H1 (cell line): ENCODE results near the gene OR4M1. TPM values are rescaled to one million over a fixed set of nuclear protein-coding genes. Genes with fewer than 3 reads are reported as not detected.
"Not testable (repeated sequence)": the region's sequence is repeated elsewhere in the genome, so short reads cannot be mapped to it uniquely, and the experiment has no call there.

Source experiments
- CTCF ChIA-PET: fragments of 300-600 bp; sonication (Branson Sonifier 250); formaldehyde crosslinking; loops from one replicate; lab custom pipeline; 2021; ENCODE audit not compliant: partially characterized antibody; lab: Charles Lee
- POLR2A ChIA-PET: fragments of 300-600 bp; sonication (Branson Sonifier 250); formaldehyde crosslinking; loops from one replicate; lab custom pipeline; 2021; ENCODE audit warnings: inconsistent platforms; ENCODE audit not compliant: partially characterized antibody; lab: Charles Lee
- DNase-seq, 2 experiments: peaks; one replicate each; pipeline versions ENCODE4 v3.0.0 to v3.0.0-alpha.2; 2010 to 2022; ENCODE audit warnings: low spot score in 2 of 2, low read depth in 1 of 2, mixed read lengths in 1 of 2
- FAIRE-seq: peaks from 2 replicates; lab custom pipeline; 2011; peaks lifted over from hg19 to GRCh38; lab: Jason Lieb, UNC
- H2AFZ ChIP-seq: 2 replicates; pipeline ENCODE4 v1.8.1; 2012; ENCODE audit warnings: low read length, inconsistent platforms
- H2AK5ac ChIP-seq: 2 replicates; pipeline ENCODE4 v1.6.1; 2013; ENCODE audit warnings: low read depth, low read length
- H2BK120ac ChIP-seq: replicated peaks from 2 replicates; pipeline ENCODE3; 2013; ENCODE audit warnings: low read depth, low read length, inconsistent platforms
- H2BK12ac ChIP-seq: 2 replicates; pipeline ENCODE4 v1.6.1; 2013; ENCODE audit warnings: low read depth, low read length
- H2BK15ac ChIP-seq: 2 replicates; pipeline ENCODE4 v1.6.1; 2013; ENCODE audit warnings: low read length
- H2BK20ac ChIP-seq: 2 replicates; pipeline ENCODE4 v1.6.1; 2013; ENCODE audit warnings: low read length
- H2BK5ac ChIP-seq: 2 replicates; pipeline ENCODE4 v1.6.1; 2013; ENCODE audit warnings: low read depth, low read length
- H3K14ac ChIP-seq: 2 replicates; pipeline ENCODE4 v1.6.1; 2013; ENCODE audit warnings: inconsistent platforms; ENCODE audit not compliant: insufficient read length
- H3K18ac ChIP-seq: 2 replicates; pipeline ENCODE4 v1.6.1; 2013; ENCODE audit warnings: low read length; ENCODE audit errors: extremely low read depth
- H3K23ac ChIP-seq: 2 replicates; pipeline ENCODE4 v1.6.1; 2013; ENCODE audit warnings: inconsistent platforms; ENCODE audit not compliant: insufficient read length
- H3K23me2 ChIP-seq: 2 replicates; pipeline ENCODE4 v1.6.1; 2013; ENCODE audit warnings: low read depth, low read length
- H3K27ac ChIP-seq: 2 replicates; pipeline ENCODE4 v1.6.1; 2011; ENCODE audit warnings: low read depth, low read length, inconsistent platforms
- H3K27me3 ChIP-seq, 4 experiments: replicated peaks in 1 of 4; 1 replicate in 1 of 4; 2 replicates in 3 of 4; pipeline versions ENCODE4 v1.6.1 to v1.8.1; 2011 to 2013; ENCODE audit warnings: low read length in 3 of 4, mild to moderate bottlenecking in 3 of 4, inconsistent platforms in 2 of 4, mixed read lengths in 2 of 4, moderate library complexity in 1 of 4; ENCODE audit not compliant: control insufficient read depth in 3 of 4, insufficient read depth in 3 of 4; ENCODE audit errors: extremely low read depth in 1 of 4
- H3K36me3 ChIP-seq, 4 experiments: 2 replicates each; pipeline versions ENCODE4 v1.6.1 to v1.8.1; 2011 to 2013; ENCODE audit warnings: mild to moderate bottlenecking in 4 of 4, low read length in 3 of 4, moderate library complexity in 2 of 4, control low read depth in 1 of 4, inconsistent platforms in 1 of 4; ENCODE audit not compliant: insufficient read depth in 4 of 4, control insufficient read depth in 2 of 4
- H3K4ac ChIP-seq: replicated peaks from 2 replicates; pipeline ENCODE3; 2013; ENCODE audit warnings: low read length, low read depth, mixed read lengths, inconsistent platforms; ENCODE audit not compliant: insufficient read length
- H3K4me1 ChIP-seq, 4 experiments: replicated peaks in 1 of 4; 1 replicate in 1 of 4; 2 replicates in 3 of 4; pipeline versions ENCODE4 v1.6.1 to v1.8.1; 2011 to 2013; ENCODE audit warnings: low read length in 3 of 4, inconsistent platforms in 2 of 4, mixed read lengths in 1 of 4; ENCODE audit not compliant: insufficient read depth in 4 of 4, control insufficient read depth in 3 of 4
- H3K4me2 ChIP-seq, 2 experiments: 2 replicates each; pipeline versions ENCODE4 v1.6.1 to v1.8.1; 2011 to 2013; ENCODE audit warnings: low read depth in 2 of 2, low read length in 2 of 2, control low read depth in 1 of 2, inconsistent platforms in 1 of 2, mild to moderate bottlenecking in 1 of 2; ENCODE audit not compliant: insufficient read depth in 1 of 2
- H3K4me3 ChIP-seq, 4 experiments: fragments of 200-600, 300-600 bp in 1 of 4; sonication (generic), shearing (Covaris generic), sonication (Bioruptor Twin) in 1 of 4; 2 replicates each; pipeline versions ENCODE4 v1.5.1 to v1.8.1; 2011 to 2016; ENCODE audit warnings: low read length in 4 of 4, low read depth in 3 of 4, control low read depth in 2 of 4, inconsistent platforms in 2 of 4, mild to moderate bottlenecking in 2 of 4, mixed read lengths in 1 of 4, moderate library complexity in 1 of 4; ENCODE audit not compliant: insufficient read depth in 2 of 4; ENCODE audit errors: extremely low read depth in 1 of 4
- H3K56ac ChIP-seq: replicated peaks from 2 replicates; pipeline ENCODE3; 2013; ENCODE audit warnings: low read depth, mild to moderate bottlenecking, mixed read lengths, low read length, inconsistent platforms; ENCODE audit not compliant: insufficient read length
- H3K79me1 ChIP-seq: 2 replicates; pipeline ENCODE4 v1.6.1; 2013; ENCODE audit warnings: low read depth, low read length, control low read depth
- H3K79me2 ChIP-seq, 2 experiments: 2 replicates each; pipeline versions ENCODE4 v1.6.1 to v1.8.1; 2012 to 2013; ENCODE audit warnings: low read length in 2 of 2, mild to moderate bottlenecking in 2 of 2, inconsistent platforms in 1 of 2; ENCODE audit not compliant: insufficient read depth in 2 of 2, control insufficient read depth in 1 of 2
- H3K9ac ChIP-seq, 4 experiments: replicated peaks in 1 of 4; 1 replicate in 1 of 4; 2 replicates in 3 of 4; pipeline versions ENCODE4 v1.6.1 to v1.8.1; 2011 to 2013; ENCODE audit warnings: low read depth in 3 of 4, low read length in 3 of 4, control low read depth in 2 of 4, mild to moderate bottlenecking in 2 of 4, moderate library complexity in 2 of 4, inconsistent platforms in 1 of 4; ENCODE audit errors: extremely low read depth in 1 of 4
- H3K9me3 ChIP-seq, 2 experiments: 2 replicates each; pipeline versions ENCODE4 v1.6.1 to v1.8.1; 2012 to 2013; ENCODE audit warnings: mild to moderate bottlenecking in 2 of 2, moderate library complexity in 2 of 2, control low read depth in 1 of 2, inconsistent platforms in 1 of 2, low read depth in 1 of 2, low read length in 1 of 2, mixed read lengths in 1 of 2; ENCODE audit not compliant: insufficient read depth in 2 of 2
- H4K20me1 ChIP-seq, 2 experiments: replicated peaks in 1 of 2; 2 replicates each; pipeline versions ENCODE3 to v1.8.1; 2011 to 2013; ENCODE audit warnings: inconsistent platforms in 2 of 2, low read length in 2 of 2, mild to moderate bottlenecking in 1 of 2; ENCODE audit not compliant: insufficient read depth in 2 of 2, control insufficient read depth in 1 of 2
- H4K5ac ChIP-seq: 2 replicates; pipeline ENCODE4 v1.6.1; 2013; ENCODE audit warnings: low read length, low read depth, mixed read lengths, inconsistent platforms; ENCODE audit not compliant: insufficient read length
- H4K8ac ChIP-seq: 2 replicates; pipeline ENCODE4 v1.8.0; 2013; ENCODE audit warnings: mild to moderate bottlenecking, moderate library complexity, low read length, inconsistent platforms; ENCODE audit not compliant: insufficient read depth; ENCODE audit errors: extremely low read depth
- H4K91ac ChIP-seq: replicated peaks from 2 replicates; pipeline ENCODE3; 2013; ENCODE audit warnings: low read length, mixed read lengths, inconsistent platforms; ENCODE audit not compliant: insufficient read length
- WGBS, 2 experiments: shearing (Covaris generic) in 1 of 2; methylation state at CpG; one replicate each; pipeline versions ENCODE4 v1.1.6 to v1.1.7; 2013 to 2015; ENCODE audit warnings: low lambda C conversion rate in 2 of 2, mixed read lengths in 2 of 2, inconsistent platforms in 1 of 2, low coverage in 1 of 2, missing lambda C conversion rate in 1 of 2; ENCODE audit not compliant: insufficient replicate concordance in 2 of 2, insufficient coverage in 1 of 2, insufficient read length in 1 of 2; ENCODE audit errors: extremely low coverage in 1 of 2, missing lambda C conversion rate in 1 of 2; 5-methylcytosine and 5-hydroxymethylcytosine counted together
- long read RNA-seq, 2 experiments: library from RNA in 1 of 2; library from capped mRNA in 1 of 2; stranded (forward); transcript quantifications; one replicate each; pipeline ENCODE4 v2.0.0, GENCODE V29; 2021; ENCODE audit warnings: inconsistent platforms in 1 of 2
- polyA minus RNA-seq, 3 experiments: library from RNA; depleted of rRNA, polyadenylated mRNA; stranded (reverse); fragments of >200 nt; gene quantifications; 1 replicate in 2 of 3; 2 replicates in 1 of 3; pipeline ENCODE4 v1.2.3, GENCODE V29; 2011
- polyA plus RNA-seq, 7 experiments: library from polyadenylated mRNA; depleted of rRNA in 3 of 7; stranded (reverse) in 5 of 7; unstranded in 2 of 7; fragments of >200 nt in 5 of 7; fragments of 200-250 nt in 2 of 7; gene quantifications; 1 replicate in 5 of 7; 2 replicates in 1 of 7; 4 replicates in 1 of 7; pipeline versions ENCODE4 v1.2.1 to v1.2.3, GENCODE V29; 2011 to 2013; ENCODE audit warnings: missing spikeins in 2 of 7, mixed read lengths in 2 of 7
- total RNA-seq: library from RNA; stranded (reverse); fragmentation: NEBNext Ultra II Directional; extraction: Animal tissue kit (Norgen Biotek cat#: 25700); gene quantifications from 2 replicates; pipeline ENCODE4 v1.2.1, GENCODE V29; 2021

The OR4M1 gene, protein sequence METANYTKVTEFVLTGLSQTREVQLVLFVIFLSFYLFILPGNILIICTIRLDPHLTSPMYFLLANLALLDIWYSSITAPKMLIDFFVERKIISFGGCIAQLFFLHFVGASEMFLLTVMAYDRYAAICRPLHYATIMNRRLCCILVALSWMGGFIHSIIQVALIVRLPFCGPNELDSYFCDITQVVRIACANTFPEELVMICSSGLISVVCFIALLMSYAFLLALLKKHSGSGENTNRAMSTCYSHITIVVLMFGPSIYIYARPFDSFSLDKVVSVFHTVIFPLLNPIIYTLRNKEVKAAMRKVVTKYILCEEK
- total RNA-seq: not detected in 2 replicates
- polyA plus RNA-seq (2011; rRNA removed): not detected in 2 replicates
- polyA plus RNA-seq (2011; cell fraction: cytosol; rRNA removed): not detected
- polyA plus RNA-seq (2011; cell fraction: nucleus; rRNA removed): not detected
- polyA plus RNA-seq (2012, experiment 1 of 2): not detected in 4 replicates
- polyA plus RNA-seq (2012, experiment 2 of 2): not detected
- polyA plus RNA-seq (2013, experiment 1 of 2): not detected
- not detected for polyA plus RNA-seq (2013, experiment 2 of 2)
- not detected in 2 replicates for polyA minus RNA-seq (2011; rRNA and poly(A)+ RNA removed)
- polyA minus RNA-seq (2011; cell fraction: cytosol; rRNA and poly(A)+ RNA removed): not detected
- polyA minus RNA-seq (2011; cell fraction: nucleus; rRNA and poly(A)+ RNA removed): not detected
- long read RNA-seq, experiment 1: 0 reads
- long read RNA-seq, experiment 2: 0 reads

- peaks cover 36 to 41% of the 10 kb centered on the region in 2 experiments for H3K9me3 ChIP-seq
- H2AK5ac ChIP-seq, H3K4me1 ChIP-seq: not testable (repeated sequence)
These were observed at the start of gene OR4M1 for GRCh38 chr14:19773204-19773603. OR4M1 (plus strand) TSS chr14:19773504; CDS start chr14:19780323, 6,819 bp downstream.

More at GRCh38 chr14:19773204-19773603, at the start of gene OR4M1:
- H3K4me2 ChIP-seq, CTCF ChIA-PET, H3K4me3 ChIP-seq, H4K20me1 ChIP-seq, POLR2A ChIA-PET, H2BK120ac ChIP-seq, H4K8ac ChIP-seq, H3K79me2 ChIP-seq, H3K23ac ChIP-seq, H4K91ac ChIP-seq, H3K56ac ChIP-seq, DNase-seq, H2AFZ ChIP-seq, H2BK5ac ChIP-seq, H3K18ac ChIP-seq, H2BK15ac ChIP-seq, H3K14ac ChIP-seq, H3K9ac ChIP-seq, H3K23me2 ChIP-seq, H3K27me3 ChIP-seq, FAIRE-seq, H3K36me3 ChIP-seq, H2BK12ac ChIP-seq, H2BK20ac ChIP-seq, H3K27ac ChIP-seq, H3K79me1 ChIP-seq, H4K5ac ChIP-seq, H3K4ac ChIP-seq: not testable (repeated sequence)
- WGBS, 2 experiments: 32% methylated on average over 1 of the region's 1 CpG; no CpG with 5 or more reads in 1 of the 2 experiments
